Activated B cell treated with CpG ODN at 0.5 μM for 24 hours (primary cell): ENCODE measurements around the gene DHRSX. TPM values are rescaled to one million over a fixed set of nuclear protein-coding genes. Genes with fewer than 3 reads are reported as not detected.
A peak's percentile ranks its signal among the peaks of the same experiment; 100 is the strongest.

Experiments used
- ATAC-seq: fragments of 200-7000 bp; cut with Tn5 transposase; one replicate; pipeline ENCODE4 v1.10.0; 2021; ENCODE audit warnings: low read depth, mild to moderate bottlenecking, moderate library complexity
- CTCF ChIA-PET: fragments of 350-600 bp; sonication (Branson Sonifier 250); formaldehyde crosslinking; loops from one replicate; lab custom pipeline; 2021; ENCODE audit warnings: antibody characterized with exemption; lab: Charles Lee
- POLR2A ChIA-PET: fragments of 350-600 bp; sonication (Branson Sonifier 250); formaldehyde crosslinking; loops from one replicate; lab custom pipeline; 2021; ENCODE audit warnings: antibody characterized with exemption; lab: Charles Lee
- DNase-seq: peaks from one replicate; pipeline ENCODE4 v3.0.0; 2022
- H3K27ac Mint-ChIP-seq: one replicate; pipeline ENCODE4 v1.8.0; 2020; ENCODE audit warnings: mixed read lengths
- H3K27me3 Mint-ChIP-seq: one replicate; pipeline ENCODE4 v1.8.0; 2021; ENCODE audit warnings: mixed read lengths
- H3K36me3 Mint-ChIP-seq: one replicate; pipeline ENCODE4 v1.8.0; 2021; ENCODE audit warnings: low read depth, mixed read lengths
- H3K4me1 Mint-ChIP-seq: one replicate; pipeline ENCODE4 v1.8.0; 2021; ENCODE audit warnings: mixed read lengths
- H3K4me3 Mint-ChIP-seq: one replicate; pipeline ENCODE4 v1.8.0; 2020; ENCODE audit warnings: mild to moderate bottlenecking, mixed read lengths
- H3K9me3 Mint-ChIP-seq: one replicate; pipeline ENCODE4 v1.8.0; 2020; ENCODE audit warnings: mixed read lengths
- intact Hi-C: fragments of 100-400 bp; cut with micrococcal nuclease; formaldehyde crosslinking; loops from one replicate; pipeline ENCODE4 v1.15.1; 2024
- total RNA-seq: library from RNA; stranded (reverse); gene quantifications from 2 replicates; pipeline ENCODE4 v1.2.3, GENCODE V29; 2022
- TF ChIP-seq, protein P1 (sequence below): fragments of 200-600 bp; IDR thresholded peaks from one replicate; pipeline ENCODE4 v1.8.0; 2022; ENCODE audit warnings: antibody characterized with exemption, mild to moderate bottlenecking

Gene DHRSX
- total RNA-seq, 1 donor from 2014 or later, result 28.3 TPM

DNA sequence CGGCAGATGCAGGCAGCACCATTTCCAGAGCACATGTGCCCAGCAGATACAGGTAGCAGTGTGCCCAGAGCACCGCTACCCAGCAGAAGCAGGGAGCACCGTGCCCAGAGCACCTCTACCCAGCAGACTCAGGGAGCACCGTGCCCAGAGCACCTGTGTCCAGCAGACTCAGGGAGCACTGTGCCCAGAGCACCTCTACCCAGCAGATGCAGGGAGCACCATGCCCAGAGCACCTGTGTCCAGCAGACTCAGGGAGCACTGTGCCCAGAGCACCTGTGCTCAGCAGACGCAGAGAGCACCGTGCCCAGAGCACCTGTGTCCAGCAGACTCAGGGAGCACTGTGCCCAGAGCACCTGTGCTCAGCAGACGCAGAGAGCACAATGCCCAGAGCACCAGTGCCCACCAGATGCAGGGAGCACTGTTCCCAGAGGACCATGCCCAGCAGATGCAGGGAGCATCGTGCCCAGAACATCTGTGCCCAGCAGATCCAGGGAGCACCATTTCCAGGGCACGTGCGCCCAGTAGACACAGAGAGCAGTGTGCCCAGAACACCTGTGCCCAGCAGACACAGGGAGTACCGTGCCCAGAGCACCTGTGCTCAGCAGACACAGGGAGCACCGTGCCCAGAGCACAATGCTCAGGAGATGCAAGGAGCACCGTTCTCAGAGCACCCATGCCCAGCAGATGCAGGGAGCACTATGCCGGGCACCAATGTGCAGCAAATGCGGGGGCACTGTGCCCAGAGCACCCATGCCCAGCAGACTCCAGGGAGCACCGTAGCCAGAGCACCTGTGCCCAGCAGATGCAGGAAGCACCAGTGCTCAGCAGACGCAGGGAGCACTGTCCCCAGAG, 236.4 kb downstream of the DHRSX start:
- no peaks in the 10 kb centered on the region for H3K9me3 Mint-ChIP-seq
- POLR2A ChIA-PET, result no interaction called here
- intact Hi-C loops, result no loop called here
- TF ChIP-seq, protein P1, sequence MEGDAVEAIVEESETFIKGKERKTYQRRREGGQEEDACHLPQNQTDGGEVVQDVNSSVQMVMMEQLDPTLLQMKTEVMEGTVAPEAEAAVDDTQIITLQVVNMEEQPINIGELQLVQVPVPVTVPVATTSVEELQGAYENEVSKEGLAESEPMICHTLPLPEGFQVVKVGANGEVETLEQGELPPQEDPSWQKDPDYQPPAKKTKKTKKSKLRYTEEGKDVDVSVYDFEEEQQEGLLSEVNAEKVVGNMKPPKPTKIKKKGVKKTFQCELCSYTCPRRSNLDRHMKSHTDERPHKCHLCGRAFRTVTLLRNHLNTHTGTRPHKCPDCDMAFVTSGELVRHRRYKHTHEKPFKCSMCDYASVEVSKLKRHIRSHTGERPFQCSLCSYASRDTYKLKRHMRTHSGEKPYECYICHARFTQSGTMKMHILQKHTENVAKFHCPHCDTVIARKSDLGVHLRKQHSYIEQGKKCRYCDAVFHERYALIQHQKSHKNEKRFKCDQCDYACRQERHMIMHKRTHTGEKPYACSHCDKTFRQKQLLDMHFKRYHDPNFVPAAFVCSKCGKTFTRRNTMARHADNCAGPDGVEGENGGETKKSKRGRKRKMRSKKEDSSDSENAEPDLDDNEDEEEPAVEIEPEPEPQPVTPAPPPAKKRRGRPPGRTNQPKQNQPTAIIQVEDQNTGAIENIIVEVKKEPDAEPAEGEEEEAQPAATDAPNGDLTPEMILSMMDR, result no peak
- H3K27ac Mint-ChIP-seq, result no peak overlapping the region
- peak; percentile 40 for ATAC-seq
- no peak for DNase-seq
- CTCF ChIA-PET, result no interaction called here
- peaks cover 41% of the 10 kb centered on the region for H3K36me3 Mint-ChIP-seq
- peaks cover 12% of the 10 kb centered on the region for H3K4me1 Mint-ChIP-seq
- no peak overlapping the region for H3K4me3 Mint-ChIP-seq
- H3K27me3 Mint-ChIP-seq, result no peaks in the 10 kb centered on the region

GRCh38 chrX:2263203-2263602, 237.6 kb downstream of the DHRSX start:
- intact Hi-C loops, result no loop called here
- Mint-ChIP-seq H3K36me3 (peaks cover 41% of the 10 kb centered on the region), H3K4me3 (no peak overlapping the region), H3K9me3 (no peaks in the 10 kb centered on the region), H3K27me3 (no peaks in the 10 kb centered on the region), H3K27ac (no peak overlapping the region), H3K4me1 (peaks cover 12% of the 10 kb centered on the region)
- no peak for ATAC-seq
- DNase-seq, result no peak
- TF ChIP-seq, protein P1, result no peak
- ChIA-PET CTCF (no interaction called here), POLR2A (no interaction called here)

GRCh38 chrX:2262668-2263055, 238.1 kb downstream of the DHRSX start:
- H3K4me1 Mint-ChIP-seq, result peaks cover 12% of the 10 kb centered on the region
- POLR2A ChIA-PET, result no interaction called here
- H3K36me3 Mint-ChIP-seq, result peaks cover 43% of the 10 kb centered on the region
- no peak for ATAC-seq
- intact Hi-C loops, result no loop called here
- no peaks in the 10 kb centered on the region for H3K9me3 Mint-ChIP-seq
- DNase-seq, result no peak
- CTCF ChIA-PET, result no interaction called here
- H3K27ac Mint-ChIP-seq, result no peak overlapping the region
- TF ChIP-seq, protein P1, result no peak
- no peak overlapping the region for H3K4me3 Mint-ChIP-seq
- H3K27me3 Mint-ChIP-seq, result no peaks in the 10 kb centered on the region

GRCh38 chrX:2261831-2262667, 238.7 kb downstream of the DHRSX start:
- peaks cover 43% of the 10 kb centered on the region for H3K36me3 Mint-ChIP-seq
- ChIA-PET POLR2A (no interaction called here), CTCF (no interaction called here)
- intact Hi-C loops, result no loop called here
- peaks cover 12% of the 10 kb centered on the region for H3K4me1 Mint-ChIP-seq
- ATAC-seq (no peak), DNase-seq (no peak)
- H3K27ac Mint-ChIP-seq, result no peak overlapping the region
- TF ChIP-seq, protein P1, result no peak
- H3K9me3 Mint-ChIP-seq, result no peaks in the 10 kb centered on the region
- H3K4me3 Mint-ChIP-seq, result no peak overlapping the region
- no peaks in the 10 kb centered on the region for H3K27me3 Mint-ChIP-seq
